DND-41 (cell line): ENCODE measurements around the gene CYP19A1.

Experiments used
- EZH2 ChIP-seq: IDR thresholded peaks from 3 replicates; pipeline ENCODE4 v1.6.1; 2012; ENCODE audit warnings: borderline replicate concordance, low read depth, mild to moderate bottlenecking, moderate library complexity, low read length, inconsistent platforms; ENCODE audit not compliant: severe bottlenecking
- TF ChIP-seq, protein P1 (sequence below): IDR thresholded peaks from 2 replicates; pipeline ENCODE4 v1.5.1; 2012; ENCODE audit warnings: borderline replicate concordance, low read length, moderate library complexity, mild to moderate bottlenecking; ENCODE audit not compliant: poor library complexity, severe bottlenecking; ENCODE audit errors: extremely low read depth

DNA sequence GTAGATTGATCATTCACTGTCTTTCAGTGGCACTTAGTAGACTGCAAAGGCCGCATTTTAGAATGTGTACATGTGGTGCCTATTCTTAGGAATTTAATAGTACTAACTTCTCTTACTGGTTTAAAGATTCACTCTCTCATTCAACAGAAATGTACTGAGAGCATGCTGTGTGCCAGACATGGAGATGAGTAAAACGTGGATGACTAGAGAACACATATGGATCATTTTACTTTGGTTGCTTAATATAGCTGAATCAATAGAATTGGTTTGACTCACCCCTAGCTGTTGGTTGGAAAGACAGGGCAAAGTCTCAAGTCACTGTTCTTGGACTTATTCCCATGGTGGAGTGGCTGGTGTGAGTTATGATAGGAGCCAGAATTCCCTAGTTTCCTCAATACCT is 134.6 kb downstream of the CYP19A1 start:
- TF ChIP-seq, protein P1, sequence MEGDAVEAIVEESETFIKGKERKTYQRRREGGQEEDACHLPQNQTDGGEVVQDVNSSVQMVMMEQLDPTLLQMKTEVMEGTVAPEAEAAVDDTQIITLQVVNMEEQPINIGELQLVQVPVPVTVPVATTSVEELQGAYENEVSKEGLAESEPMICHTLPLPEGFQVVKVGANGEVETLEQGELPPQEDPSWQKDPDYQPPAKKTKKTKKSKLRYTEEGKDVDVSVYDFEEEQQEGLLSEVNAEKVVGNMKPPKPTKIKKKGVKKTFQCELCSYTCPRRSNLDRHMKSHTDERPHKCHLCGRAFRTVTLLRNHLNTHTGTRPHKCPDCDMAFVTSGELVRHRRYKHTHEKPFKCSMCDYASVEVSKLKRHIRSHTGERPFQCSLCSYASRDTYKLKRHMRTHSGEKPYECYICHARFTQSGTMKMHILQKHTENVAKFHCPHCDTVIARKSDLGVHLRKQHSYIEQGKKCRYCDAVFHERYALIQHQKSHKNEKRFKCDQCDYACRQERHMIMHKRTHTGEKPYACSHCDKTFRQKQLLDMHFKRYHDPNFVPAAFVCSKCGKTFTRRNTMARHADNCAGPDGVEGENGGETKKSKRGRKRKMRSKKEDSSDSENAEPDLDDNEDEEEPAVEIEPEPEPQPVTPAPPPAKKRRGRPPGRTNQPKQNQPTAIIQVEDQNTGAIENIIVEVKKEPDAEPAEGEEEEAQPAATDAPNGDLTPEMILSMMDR: no peak
- TF ChIP-seq EZH2: no peak
